ENCODE data around the gene C2orf69. TPM values are rescaled to one million over a fixed set of nuclear protein-coding genes. Genes with fewer than 3 reads are reported as not detected.

The C2orf69 gene
- total and polyA plus RNA-seq, 2 of the 13 experiments (the other 11 are each of a cell fraction or from before 2014, with no cell fraction given) = 4.8 to 19.3 TPM

GRCh38 chr2:199955007-199955338, 43.9 kb downstream of the C2orf69 start (continued):
- TF ChIP-seq AKNA (CRISPR knock-in tag; IDR thresholded peaks at IDR 0.05; ENCODE audit: borderline replicate concordance) = 0 out of 2 replicates have a peak, but pooled peaks have one; percentile 3
- TF ChIP-seq SP5 (CRISPR knock-in tag; IDR thresholded peaks at IDR 0.05; ENCODE audit: borderline replicate concordance, low read depth) = no peak
- 0 out of 2 replicates have a peak, but pooled peaks have one; percentile 51 for TF ChIP-seq MLXIP (CRISPR knock-in tag; IDR thresholded peaks at IDR 0.05; ENCODE audit: borderline replicate concordance)
- no peak for TF ChIP-seq ZNF782 (CRISPR knock-in tag; IDR thresholded peaks at IDR 0.05; ENCODE audit: borderline replicate concordance)
- no peak for TF ChIP-seq USF2 (IDR thresholded peaks at IDR 0.05; ENCODE audit: low read depth, low read length)
- TF ChIP-seq USF2 (CRISPR knock-in tag; IDR thresholded peaks at IDR 0.05; ENCODE audit: borderline replicate concordance) = 0 out of 2 replicates have a peak, but pooled peaks have one; percentile 13
- TF ChIP-seq ZBTB33 (CRISPR knock-in tag; IDR thresholded peaks at IDR 0.05) = no peak
- no peak for TF ChIP-seq ZNF800 (CRISPR knock-in tag; IDR thresholded peaks at IDR 0.05)
- no peak for TF ChIP-seq ZNF317 (CRISPR knock-in tag; IDR thresholded peaks at IDR 0.05)
- 0 out of 2 replicates have a peak, but pooled peaks have one; percentile 16 for TF ChIP-seq IRX3 (CRISPR knock-in tag; IDR thresholded peaks at IDR 0.05; ENCODE audit: borderline replicate concordance, low read depth)
- TF ChIP-seq ZIK1 (CRISPR knock-in tag; IDR thresholded peaks at IDR 0.05; ENCODE audit: borderline replicate concordance, low read depth) = peak; percentile 1; the same call in 1 of the 2 replicates
- TF ChIP-seq ZBTB14 (CRISPR knock-in tag; IDR thresholded peaks at IDR 0.05) = peak; percentile 45
- peak; percentile 15; the same call in 1 of the 2 replicates for TF ChIP-seq XBP1 (CRISPR knock-in tag; IDR thresholded peaks at IDR 0.05)

Data from HepG2 (cell line).